ENCODE measurements around the gene KIRREL3. TPM values are rescaled to one million over a fixed set of nuclear protein-coding genes. Genes with fewer than 3 reads are reported as not detected.

Gene KIRREL3
- total RNA-seq, 1 donor from 2014 or later, result not detected

- ATAC-seq, result no peak
- Histone ChIP-seq H3K36me3 (no peaks in the 10 kb centered on the region), H3K4me1 (no peaks in the 10 kb centered on the region), H3K9me3 (no peaks in the 10 kb centered on the region), H3K4me3 (no peak overlapping the region), H3K27me3 (no peaks in the 10 kb centered on the region), H3K27ac (no peak overlapping the region)
- no peak for DNase-seq
- intact Hi-C loops (cut with DNase I), result no loop called here
- no peak for TF ChIP-seq CTCF (IDR thresholded peaks at IDR 0.05)
Observed at GRCh38 chr11:126861796-126862459, 138.6 kb downstream of the KIRREL3 start.

GRCh38 chr11:126857860-126858808, 142.4 kb downstream of the KIRREL3 start:
- Histone ChIP-seq H3K4me3 (no peak overlapping the region), H3K4me1 (no peaks in the 10 kb centered on the region), H3K27me3 (no peaks in the 10 kb centered on the region), H3K9me3 (no peaks in the 10 kb centered on the region), H3K27ac (no peak overlapping the region), H3K36me3 (no peaks in the 10 kb centered on the region)
- intact Hi-C loops (cut with DNase I), result no loop called here
- TF ChIP-seq CTCF (IDR thresholded peaks at IDR 0.05), result no peak
- no peak for ATAC-seq
- DNase-seq, result no peak

GRCh38 chr11:126855536-126855935, 145.0 kb downstream of the KIRREL3 start:
- no peak overlapping the region for H3K27ac ChIP-seq
- H3K9me3 ChIP-seq, result no peaks in the 10 kb centered on the region
- ATAC-seq, result no peak
- no peak for TF ChIP-seq CTCF (IDR thresholded peaks at IDR 0.05)
- H3K27me3 ChIP-seq, result no peaks in the 10 kb centered on the region
- H3K4me3 ChIP-seq, result no peak overlapping the region
- intact Hi-C loops (cut with DNase I), result no loop called here
- no peak for DNase-seq
- no peaks in the 10 kb centered on the region for H3K4me1 ChIP-seq
- no peaks in the 10 kb centered on the region for H3K36me3 ChIP-seq

- no peak for ATAC-seq
Observed at GRCh38 chr11:126853732-126854131, 146.8 kb downstream of the KIRREL3 start.

GRCh38 chr11:126844789-126845188, 155.8 kb downstream of the KIRREL3 start:
- intact Hi-C loops (cut with DNase I), result no loop called here
- Histone ChIP-seq H3K36me3 (no peaks in the 10 kb centered on the region), H3K4me3 (no peak overlapping the region), H3K9me3 (no peaks in the 10 kb centered on the region), H3K4me1 (no peaks in the 10 kb centered on the region), H3K27ac (no peak overlapping the region), H3K27me3 (no peaks in the 10 kb centered on the region)
- ATAC-seq (no peak), DNase-seq (no peak)
- no peak for TF ChIP-seq CTCF (IDR thresholded peaks at IDR 0.05)

More at GRCh38 chr11:126853732-126854131, 146.8 kb downstream of the KIRREL3 start:
- H3K27me3 ChIP-seq, result no peaks in the 10 kb centered on the region
- H3K27ac ChIP-seq, result no peak overlapping the region
- no peak for TF ChIP-seq CTCF (IDR thresholded peaks at IDR 0.05)
- H3K9me3 ChIP-seq, result no peaks in the 10 kb centered on the region
- intact Hi-C loops (cut with DNase I), result no loop called here
- no peak for DNase-seq
- no peak overlapping the region for H3K4me3 ChIP-seq
- no peaks in the 10 kb centered on the region for H3K4me1 ChIP-seq
- H3K36me3 ChIP-seq, result no peaks in the 10 kb centered on the region
